ENCODE results near the gene TIE1.

Gene TIE1

GRCh38 chr1:43293896-43294760 is 6.7 kb upstream of the TIE1 start:
- no peak for DNase-seq

- DNase-seq = no peak
Measured at GRCh38 chr1:43294761-43295160, 6.0 kb upstream of the TIE1 start.

GRCh38 chr1:43296207-43296606 is 4.6 kb upstream of the TIE1 start:
- DNase-seq = no peak

- no peak for DNase-seq
Measured at GRCh38 chr1:43298055-43298454, 2.7 kb upstream of the TIE1 start.

- DNase-seq = no peak
Measured at GRCh38 chr1:43299101-43299500, 1.7 kb upstream of the TIE1 start.

GRCh38 chr1:43302201-43302600 is 1.4 kb downstream of the TIE1 start:
- DNase-seq = no peak

- no peak for DNase-seq
Measured at GRCh38 chr1:43302721-43303470, 2.1 kb downstream of the TIE1 start.

GRCh38 chr1:43303471-43304313 is 2.9 kb downstream of the TIE1 start:
- no peak for DNase-seq

- no peak for DNase-seq
Measured at GRCh38 chr1:43304314-43304681, 3.5 kb downstream of the TIE1 start.

GRCh38 chr1:43304771-43305300 is 4.1 kb downstream of the TIE1 start:
- no peak for DNase-seq

- DNase-seq = no peak
Measured at GRCh38 chr1:43305461-43305860, 4.7 kb downstream of the TIE1 start.

GRCh38 chr1:43305926-43306687 is 5.3 kb downstream of the TIE1 start:
- DNase-seq = no peak

GRCh38 chr1:43306688-43307457 is 6.1 kb downstream of the TIE1 start:
- DNase-seq = no peak

GRCh38 chr1:43307458-43308158 is 6.8 kb downstream of the TIE1 start:
- DNase-seq = no peak

GRCh38 chr1:43308635-43309404 is 8.0 kb downstream of the TIE1 start:
- no peak for DNase-seq

- no peak for DNase-seq
Measured at GRCh38 chr1:43309405-43310025, 8.7 kb downstream of the TIE1 start.

GRCh38 chr1:43311521-43311920 is 10.7 kb downstream of the TIE1 start:
- DNase-seq = no peak

- no peak for DNase-seq
Measured at GRCh38 chr1:43312212-43312623, 11.4 kb downstream of the TIE1 start.
